Colonic mucosa (tissue), 4 donors: ENCODE measurements around the gene DEDD2. TPM values are rescaled to one million over a fixed set of nuclear protein-coding genes. Genes with fewer than 3 reads are reported as not detected.

ENCODE experiments used
- DNase-seq: peaks from one replicate; pipeline ENCODE4 v3.0.0-alpha.2; 2020
- H3K27ac ChIP-seq: fragments of 200-600 bp; one replicate; pipeline ENCODE4 v1.8.0; 2021
- H3K27me3 ChIP-seq: fragments of 200-600 bp; one replicate; pipeline ENCODE4 v1.8.0; 2021
- H3K36me3 ChIP-seq: fragments of 200-600 bp; one replicate; pipeline ENCODE4 v1.8.0; 2021
- H3K4me1 ChIP-seq: fragments of 200-600 bp; one replicate; pipeline ENCODE4 v1.8.0; 2021; ENCODE audit warnings: mild to moderate bottlenecking
- H3K4me3 ChIP-seq: fragments of 200-600 bp; one replicate; pipeline ENCODE4 v1.8.0; 2021
- H3K9ac ChIP-seq, 2 donors: one replicate each; pipeline ENCODE4 v1.7.0; 2013; ENCODE audit warnings: control low read depth in 2 of 2, low read depth in 2 of 2, low read length in 2 of 2
- H3K9me3 ChIP-seq: fragments of 200-600 bp; one replicate; pipeline ENCODE4 v1.8.0; 2021
- CTCF ChIP-seq: fragments of 200-600 bp; IDR thresholded peaks from one replicate; pipeline ENCODE4 v1.8.0; 2022; ENCODE audit warnings: antibody characterized with exemption, mild to moderate bottlenecking
- intact Hi-C: fragments of 100-400 bp; cut with DNase I; formaldehyde crosslinking; loops from one replicate; pipeline ENCODE4 v1.14.1; 2022
- total RNA-seq, 2 donors: library from RNA; stranded (reverse); fragmentation: NEBNext Ultra II Directional in 1 of 2; extraction: Animal tissue kit (Norgen Biotek cat#: 25700) in 1 of 2; gene quantifications; one replicate each; pipeline ENCODE4 v1.2.1, GENCODE V29; 2021
- donor health status: healthy.
- donor health status: DM: no; HTN: no; CAD: no.
- donor health status: DM: no; HTN: no; CAD: no.

The DEDD2 gene
- total RNA-seq, 2 donors from 2014 or later = 27.0 to 33.8 TPM

GRCh38 chr19:42226886-42227285, 9.4 kb upstream of the DEDD2 start:
- no peak for DNase-seq
- Histone ChIP-seq H3K36me3 (peaks cover 4% of the 10 kb centered on the region), H3K9ac (no peak overlapping the region), H3K9me3 (no peaks in the 10 kb centered on the region), H3K27ac (no peak overlapping the region), H3K4me3 (no peak overlapping the region), H3K27me3 (no peaks in the 10 kb centered on the region), H3K4me1 (peaks cover 5% of the 10 kb centered on the region)
- no peak for TF ChIP-seq CTCF
- intact Hi-C loops = no loop called here

- Histone ChIP-seq H3K4me1 (peaks cover 5% of the 10 kb centered on the region), H3K9me3 (no peaks in the 10 kb centered on the region), H3K27ac (no peak overlapping the region), H3K36me3 (peaks cover 4% of the 10 kb centered on the region), H3K4me3 (no peak overlapping the region), H3K9ac (no peak overlapping the region), H3K27me3 (no peaks in the 10 kb centered on the region)
- TF ChIP-seq CTCF = no peak
- no peak for DNase-seq
- intact Hi-C loops = no loop called here
Observed at GRCh38 chr19:42225718-42226292, 8.3 kb upstream of the DEDD2 start.

- H3K9me3 ChIP-seq = no peaks in the 10 kb centered on the region
- intact Hi-C loops = no loop called here
- H3K9ac ChIP-seq = no peak overlapping the region
- no peak overlapping the region for H3K4me3 ChIP-seq
- DNase-seq = no peak
- H3K27ac ChIP-seq = no peak overlapping the region
- H3K4me1 ChIP-seq = peaks cover 5% of the 10 kb centered on the region
- TF ChIP-seq CTCF = no peak
- H3K27me3 ChIP-seq = no peaks in the 10 kb centered on the region
- H3K36me3 ChIP-seq = peaks cover 4% of the 10 kb centered on the region
Observed at GRCh38 chr19:42224940-42225717, 7.7 kb upstream of the DEDD2 start.

GRCh38 chr19:42220751-42221097, 3.2 kb upstream of the DEDD2 start:
- intact Hi-C loops = no loop called here
- H3K4me1 ChIP-seq = peaks cover 24% of the 10 kb centered on the region
- peaks cover 4% of the 10 kb centered on the region for H3K36me3 ChIP-seq
- H3K4me3 ChIP-seq = peak overlapping the region; percentile 65
- no peaks in the 10 kb centered on the region for H3K9me3 ChIP-seq
- H3K27ac ChIP-seq = peak overlapping the region; percentile 86
- no peaks in the 10 kb centered on the region for H3K27me3 ChIP-seq
- no peak for TF ChIP-seq CTCF
- H3K9ac ChIP-seq = peak overlapping the region; percentile 85 to 95
- DNase-seq = no peak

- H3K9ac ChIP-seq = peak within 1 kb of the TSS; percentile 85 to 95
- peaks cover 25% of the 10 kb centered on the region for H3K4me1 ChIP-seq
- peak within 1 kb of the TSS; percentile 65 for H3K4me3 ChIP-seq
- peak; percentile 98 for DNase-seq
- H3K27ac ChIP-seq = peak within 1 kb of the TSS; percentile 86
- TF ChIP-seq CTCF = no peak
- H3K36me3 ChIP-seq = peaks cover 2% of the 10 kb centered on the region
- intact Hi-C loops = no loop called here
- H3K27me3 ChIP-seq = no peaks in the 10 kb centered on the region
- no peaks in the 10 kb centered on the region for H3K9me3 ChIP-seq
Observed at GRCh38 chr19:42219812-42220750, 2.6 kb upstream of the DEDD2 start, which contains the start of gene ZNF526. TSS of gene ZNF526 (plus strand) at chr19:42220312. CDS start at chr19:42224404, 4,092 bp downstream.
